Ovary (tissue), 3 donors: ENCODE measurements around the gene RCOR2.

Source experiments
- CTCF ChIP-seq, 3 donors: fragments of 450-650 bp in 2 of 3; fragments of 200-600 bp in 1 of 3; IDR thresholded peaks; one replicate each; pipeline versions ENCODE4 v1.5.1 to v1.8.0; 2016 to 2022; ENCODE audit warnings: antibody characterized with exemption in 3 of 3, mild to moderate bottlenecking in 1 of 3
- EP300 ChIP-seq: sonication (generic); formaldehyde crosslinking; IDR thresholded peaks from one replicate; pipeline ENCODE4 v1.6.1; 2017; ENCODE audit warnings: antibody characterized with exemption
- POLR2A ChIP-seq: fragments of 450-650 bp; IDR thresholded peaks from one replicate; pipeline ENCODE4 v1.6.1; 2017; ENCODE audit warnings: antibody characterized with exemption, mild to moderate bottlenecking, moderate library complexity
- donor health status: DM: no; HTN: no; CAD: no.

GRCh38 chr11:63879598-63880402, 37.2 kb downstream of the RCOR2 start:
- TF ChIP-seq EP300 = no peak
- TF ChIP-seq CTCF (IDR thresholded peaks at IDR 0.05) = no peak
- no peak for TF ChIP-seq POLR2A
